Panc1 (cell line): ENCODE measurements around the gene ZNF362.

ENCODE experiments used
- POLR2AphosphoS5 ChIP-seq: IDR thresholded peaks from 2 replicates; pipeline ENCODE4 v1.6.1; 2012; ENCODE audit warnings: mild to moderate bottlenecking, low read depth, low read length, moderate library complexity
- TF ChIP-seq, protein P1 (sequence below): fragments of 450-650 bp; IDR thresholded peaks from 2 replicates; pipeline ENCODE4 v1.5.1; 2017; ENCODE audit warnings: mild to moderate bottlenecking
- TF ChIP-seq, protein P2 (sequence below), 2 experiments: IDR thresholded peaks; 2 replicates each; pipeline ENCODE4 v1.6.1; 2011 to 2012; ENCODE audit warnings: low read depth in 2 of 2, control low read depth in 1 of 2, low read length in 1 of 2, mild to moderate bottlenecking in 1 of 2, moderate library complexity in 1 of 2; ENCODE audit not compliant: insufficient read depth in 1 of 2

DNA sequence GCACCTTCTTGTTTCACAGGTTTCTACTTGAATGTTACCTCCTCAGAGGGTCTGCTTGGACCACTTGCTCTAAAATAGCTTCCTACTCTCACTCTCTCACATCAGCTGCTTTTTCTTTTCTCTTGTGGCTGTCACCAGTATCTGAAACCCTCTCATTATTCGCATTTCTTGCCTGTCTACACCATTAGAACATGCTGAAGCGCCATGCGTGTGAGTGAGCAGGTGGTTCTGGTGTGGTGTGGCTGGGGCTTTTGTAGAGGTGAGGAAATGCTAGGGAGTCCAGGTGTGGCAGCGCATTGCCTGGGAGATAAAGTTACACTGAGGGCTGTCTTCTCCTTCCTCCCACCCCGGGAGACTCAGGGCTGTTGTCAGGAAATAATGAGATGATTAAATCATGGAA, 4.1 kb downstream of the ZNF362 start:
- TF ChIP-seq POLR2AphosphoS5 = no peak
- TF ChIP-seq, protein P1, sequence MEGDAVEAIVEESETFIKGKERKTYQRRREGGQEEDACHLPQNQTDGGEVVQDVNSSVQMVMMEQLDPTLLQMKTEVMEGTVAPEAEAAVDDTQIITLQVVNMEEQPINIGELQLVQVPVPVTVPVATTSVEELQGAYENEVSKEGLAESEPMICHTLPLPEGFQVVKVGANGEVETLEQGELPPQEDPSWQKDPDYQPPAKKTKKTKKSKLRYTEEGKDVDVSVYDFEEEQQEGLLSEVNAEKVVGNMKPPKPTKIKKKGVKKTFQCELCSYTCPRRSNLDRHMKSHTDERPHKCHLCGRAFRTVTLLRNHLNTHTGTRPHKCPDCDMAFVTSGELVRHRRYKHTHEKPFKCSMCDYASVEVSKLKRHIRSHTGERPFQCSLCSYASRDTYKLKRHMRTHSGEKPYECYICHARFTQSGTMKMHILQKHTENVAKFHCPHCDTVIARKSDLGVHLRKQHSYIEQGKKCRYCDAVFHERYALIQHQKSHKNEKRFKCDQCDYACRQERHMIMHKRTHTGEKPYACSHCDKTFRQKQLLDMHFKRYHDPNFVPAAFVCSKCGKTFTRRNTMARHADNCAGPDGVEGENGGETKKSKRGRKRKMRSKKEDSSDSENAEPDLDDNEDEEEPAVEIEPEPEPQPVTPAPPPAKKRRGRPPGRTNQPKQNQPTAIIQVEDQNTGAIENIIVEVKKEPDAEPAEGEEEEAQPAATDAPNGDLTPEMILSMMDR = no peak
- TF ChIP-seq, protein P2, sequence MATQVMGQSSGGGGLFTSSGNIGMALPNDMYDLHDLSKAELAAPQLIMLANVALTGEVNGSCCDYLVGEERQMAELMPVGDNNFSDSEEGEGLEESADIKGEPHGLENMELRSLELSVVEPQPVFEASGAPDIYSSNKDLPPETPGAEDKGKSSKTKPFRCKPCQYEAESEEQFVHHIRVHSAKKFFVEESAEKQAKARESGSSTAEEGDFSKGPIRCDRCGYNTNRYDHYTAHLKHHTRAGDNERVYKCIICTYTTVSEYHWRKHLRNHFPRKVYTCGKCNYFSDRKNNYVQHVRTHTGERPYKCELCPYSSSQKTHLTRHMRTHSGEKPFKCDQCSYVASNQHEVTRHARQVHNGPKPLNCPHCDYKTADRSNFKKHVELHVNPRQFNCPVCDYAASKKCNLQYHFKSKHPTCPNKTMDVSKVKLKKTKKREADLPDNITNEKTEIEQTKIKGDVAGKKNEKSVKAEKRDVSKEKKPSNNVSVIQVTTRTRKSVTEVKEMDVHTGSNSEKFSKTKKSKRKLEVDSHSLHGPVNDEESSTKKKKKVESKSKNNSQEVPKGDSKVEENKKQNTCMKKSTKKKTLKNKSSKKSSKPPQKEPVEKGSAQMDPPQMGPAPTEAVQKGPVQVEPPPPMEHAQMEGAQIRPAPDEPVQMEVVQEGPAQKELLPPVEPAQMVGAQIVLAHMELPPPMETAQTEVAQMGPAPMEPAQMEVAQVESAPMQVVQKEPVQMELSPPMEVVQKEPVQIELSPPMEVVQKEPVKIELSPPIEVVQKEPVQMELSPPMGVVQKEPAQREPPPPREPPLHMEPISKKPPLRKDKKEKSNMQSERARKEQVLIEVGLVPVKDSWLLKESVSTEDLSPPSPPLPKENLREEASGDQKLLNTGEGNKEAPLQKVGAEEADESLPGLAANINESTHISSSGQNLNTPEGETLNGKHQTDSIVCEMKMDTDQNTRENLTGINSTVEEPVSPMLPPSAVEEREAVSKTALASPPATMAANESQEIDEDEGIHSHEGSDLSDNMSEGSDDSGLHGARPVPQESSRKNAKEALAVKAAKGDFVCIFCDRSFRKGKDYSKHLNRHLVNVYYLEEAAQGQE (IDR thresholded peaks at IDR 0.05; ENCODE audit: insufficient read depth in 1 of 2, low read depth in 2 of 2, low read length in 1 of 2) = no peak
